ENCODE measurements around the gene C2CD4D.
"Not testable (repeated sequence)": the region's sequence is repeated elsewhere in the genome, so short reads cannot be mapped to it uniquely, and the experiment has no call there.

The C2CD4D gene

GRCh38 chr1:151839457-151840403 is at the start of gene C2CD4D:
Gene C2CD4D (minus strand): TSS chr1:151839820. CDS start chr1:151838989, 831 bp downstream.
- ATAC-seq: peak; percentile 74 to 77

GRCh38 chr1:151888972-151889570 is 49.5 kb upstream of the C2CD4D start:
- peak in 1 of 2 donors; percentile 24 for ATAC-seq

GRCh38 chr1:151887028-151887427 is 47.4 kb upstream of the C2CD4D start:
- no peak for ATAC-seq

GRCh38 chr1:151885479-151885878 is 45.9 kb upstream of the C2CD4D start:
- ATAC-seq: no peak

GRCh38 chr1:151884879-151885278 is 45.3 kb upstream of the C2CD4D start:
- ATAC-seq: not testable (repeated sequence)

GRCh38 chr1:151884445-151884844 is 44.8 kb upstream of the C2CD4D start:
- not testable (repeated sequence) for ATAC-seq

DNA sequence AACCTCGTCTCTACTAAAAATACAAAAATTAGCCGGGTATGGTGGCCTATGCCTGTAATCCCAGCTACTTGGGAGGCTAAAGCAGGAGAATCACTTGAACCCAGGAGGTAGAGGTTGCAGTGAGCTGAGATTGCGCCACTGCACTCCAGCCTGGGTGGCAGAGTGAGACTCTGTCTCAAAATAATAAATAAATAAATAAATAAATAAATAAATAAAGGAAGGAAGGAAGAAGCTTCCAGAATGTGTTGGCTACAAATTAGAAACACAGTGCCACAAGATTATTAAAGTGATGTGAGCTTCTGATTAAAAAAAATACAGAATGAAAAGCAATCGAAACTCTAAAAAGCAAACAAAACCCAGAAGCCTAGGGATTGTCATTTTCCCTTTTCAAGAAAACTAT is 44.3 kb upstream of the C2CD4D start:
- ATAC-seq: not testable (repeated sequence)

GRCh38 chr1:151882918-151883317 is 43.3 kb upstream of the C2CD4D start:
- ATAC-seq: not testable (repeated sequence)

DNA sequence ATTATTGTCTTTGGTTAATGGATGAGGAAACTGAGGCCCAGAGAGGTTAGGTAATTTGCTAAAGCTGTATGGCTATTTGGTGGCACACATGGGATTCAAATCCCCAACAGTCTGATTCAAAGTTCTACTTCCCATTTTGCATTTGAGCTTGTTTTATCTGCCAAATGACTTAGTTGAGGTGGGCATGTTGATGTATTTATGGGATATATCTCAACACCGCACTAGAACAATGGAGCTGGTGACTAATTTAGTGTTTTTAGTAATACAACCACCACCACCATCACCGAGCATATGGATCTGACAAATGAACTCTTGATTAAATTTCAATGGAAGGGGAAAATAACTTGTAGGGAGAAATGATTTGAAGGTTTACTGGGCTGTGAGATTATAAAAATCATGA is 42.8 kb upstream of the C2CD4D start:
- ATAC-seq: no peak

GRCh38 chr1:151881479-151881878 is 41.9 kb upstream of the C2CD4D start:
- no peak for ATAC-seq

GRCh38 chr1:151875419-151876097 is 35.9 kb upstream of the C2CD4D start:
- ATAC-seq: no peak

DNA sequence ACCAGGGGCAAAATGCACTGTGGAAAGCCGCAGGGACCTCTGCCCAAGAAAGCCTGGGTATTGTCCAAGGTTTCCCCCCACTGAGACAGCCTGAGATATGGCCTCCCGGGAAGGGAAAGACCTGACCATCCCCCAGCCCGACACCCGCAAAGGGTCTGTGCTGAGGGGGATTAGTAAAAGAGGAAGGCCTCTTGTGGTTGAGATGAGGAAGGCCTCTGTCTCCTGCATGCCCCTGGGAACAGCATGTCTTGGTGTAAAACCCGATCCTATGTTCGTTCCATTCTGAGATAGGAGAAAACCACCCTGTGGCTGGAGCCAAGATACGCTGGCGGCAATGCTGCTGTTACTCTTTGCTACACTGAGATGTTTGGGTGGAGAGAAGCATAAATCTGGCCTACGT is 33.2 kb upstream of the C2CD4D start:
- not testable (repeated sequence) for ATAC-seq

GRCh38 chr1:151871284-151872030 is 31.8 kb upstream of the C2CD4D start:
- no peak for ATAC-seq

- no peak for ATAC-seq
These were observed 28.9 kb upstream of the C2CD4D start for GRCh38 chr1:151868486-151868885.

DNA sequence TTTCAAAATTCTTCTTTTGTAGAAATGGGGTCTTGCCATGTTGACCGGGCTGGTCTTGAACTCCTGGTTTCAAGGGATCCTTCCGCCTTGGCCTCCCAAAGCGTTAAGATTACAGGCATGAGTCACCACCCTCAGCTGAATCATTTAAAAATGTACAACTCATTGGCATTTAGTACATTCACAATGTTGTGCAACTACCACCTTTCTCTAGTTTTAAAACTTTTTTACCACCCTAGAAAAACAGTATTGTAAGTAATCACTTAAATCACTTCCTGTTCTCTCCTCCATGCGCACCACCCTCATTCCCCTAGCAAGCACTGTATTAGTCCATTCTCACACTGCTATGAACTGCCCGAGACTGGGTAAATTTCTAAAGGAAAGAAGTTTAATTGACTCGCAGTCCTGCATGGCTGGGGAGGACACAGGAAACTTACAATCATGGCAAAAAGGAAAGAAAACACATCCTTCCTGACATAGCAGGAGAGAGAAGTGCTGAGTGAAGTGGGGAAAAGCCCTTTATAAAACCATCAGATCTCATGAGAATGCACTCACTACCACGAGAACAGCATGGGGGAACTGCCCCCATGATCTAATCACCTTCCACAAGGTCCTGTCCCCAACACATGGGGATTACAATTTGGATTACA is 28.3 kb upstream of the C2CD4D start:
- peak in 1 of 2 donors; percentile 56 for ATAC-seq

DNA sequence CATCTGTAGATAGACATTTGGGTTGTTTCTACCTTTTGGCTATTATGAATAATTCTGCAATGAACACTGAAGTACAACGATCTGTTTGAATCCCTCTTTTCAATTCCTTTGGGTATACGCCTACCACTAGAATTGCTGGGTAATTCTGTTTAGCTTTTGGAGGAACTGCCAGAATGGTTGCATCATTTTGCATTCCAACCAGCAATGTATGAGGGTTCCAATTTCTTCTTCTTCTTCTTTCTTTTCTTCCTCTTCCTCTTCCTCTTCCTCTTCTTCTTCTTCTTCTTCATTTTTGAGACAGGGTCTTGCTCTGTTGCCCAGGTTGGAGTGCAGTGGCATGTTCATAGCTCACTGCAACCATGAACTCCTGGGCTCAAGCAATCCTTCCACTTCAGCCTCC is 27.7 kb upstream of the C2CD4D start:
- ATAC-seq: no peak

DNA sequence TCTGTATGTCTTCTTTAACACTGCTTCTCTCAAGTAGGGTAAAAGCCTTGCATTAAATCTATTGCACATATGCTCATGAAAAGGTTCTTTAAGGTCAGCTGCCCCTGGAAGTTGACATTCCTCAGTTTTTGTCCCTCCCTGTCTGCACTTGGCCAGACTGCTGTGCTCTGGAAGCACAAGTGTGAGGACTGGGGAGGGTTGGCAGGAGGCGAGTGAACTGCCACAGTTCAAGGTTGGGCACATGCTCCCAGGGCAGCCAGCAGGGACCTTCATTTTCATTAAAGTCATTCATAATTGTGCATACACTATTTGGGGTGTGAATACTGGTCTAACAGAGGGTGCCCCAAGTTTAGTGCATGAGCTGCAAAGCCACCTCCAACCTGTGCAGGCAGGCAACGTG is 24.8 kb upstream of the C2CD4D start:
- ATAC-seq: no peak

- ATAC-seq: no peak
These were observed 23.0 kb upstream of the C2CD4D start for GRCh38 chr1:151862604-151863003.

GRCh38 chr1:151860504-151861187 is 21.0 kb upstream of the C2CD4D start:
- no peak for ATAC-seq

- no peak for ATAC-seq
These were observed 20.3 kb upstream of the C2CD4D start for GRCh38 chr1:151859891-151860293.

DNA sequence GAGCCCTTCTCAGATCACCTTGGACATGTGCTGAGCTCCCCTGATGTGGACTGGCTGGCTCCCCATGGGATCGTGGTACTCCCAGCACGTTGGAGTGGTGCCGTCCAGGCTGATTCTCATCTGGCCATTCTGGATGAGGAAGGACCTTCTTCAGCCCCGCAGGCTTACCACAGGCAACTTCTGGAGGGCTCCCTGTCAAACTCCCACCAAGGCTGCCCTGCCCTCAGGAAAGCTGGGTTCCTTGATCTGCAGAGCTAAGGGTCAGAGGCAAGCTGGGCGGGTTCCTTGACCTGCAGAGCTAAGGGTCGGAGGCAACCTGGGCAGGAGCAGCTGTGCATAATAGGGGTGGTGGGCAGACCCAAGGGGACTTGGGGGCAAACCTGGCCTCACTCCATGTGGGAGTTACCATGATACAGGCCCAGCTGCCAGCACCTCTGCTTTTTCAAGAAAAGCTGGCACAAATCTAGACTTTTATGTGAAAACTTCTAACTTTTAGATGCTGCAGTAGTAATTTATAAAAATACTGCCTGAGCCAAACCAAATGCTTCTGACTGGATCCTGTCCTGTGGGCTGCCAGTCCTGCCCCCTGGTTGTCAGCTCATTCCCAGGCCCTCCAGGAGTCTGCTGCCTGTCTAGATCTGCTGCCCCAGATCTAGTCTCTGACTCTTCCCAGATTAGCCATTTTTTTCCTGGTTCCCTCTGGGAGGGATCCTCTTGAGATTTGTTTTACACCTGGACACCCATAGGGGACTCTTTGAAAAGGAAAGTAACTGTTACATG is 19.5 kb upstream of the C2CD4D start:
- no peak for ATAC-seq

Data from activated CD4-positive, CD25-positive, alpha-beta regulatory T cell treated with anti-CD3 and anti-CD28 coated beads, Interleukin-2, amount 50 U/mL, for 24 hours (primary cell).